Right lobe of liver (tissue), 4 donors: ENCODE data around the gene CTNNBIP1.

Experiments used
- POLR2A ChIP-seq: fragments of 450-650 bp; IDR thresholded peaks from one replicate; pipeline ENCODE4 v1.6.1; 2017; ENCODE audit warnings: antibody characterized with exemption, mild to moderate bottlenecking
- TF ChIP-seq, protein P1 (sequence below), 4 donors: fragments of 200-600 bp in 3 of 4; fragments of 450-650 bp in 1 of 4; IDR thresholded peaks; one replicate each; pipeline versions ENCODE4 v1.5.1 to v1.8.0; 2016 to 2022; ENCODE audit warnings: antibody characterized with exemption in 4 of 4, mild to moderate bottlenecking in 2 of 4
- donor health status: DM: no; HTN: no; CAD: no.
- donor health status: DM: no; HTN: no; CAD: no.
- donor health status: DM: no; HTN: yes; CAD: no.

DNA sequence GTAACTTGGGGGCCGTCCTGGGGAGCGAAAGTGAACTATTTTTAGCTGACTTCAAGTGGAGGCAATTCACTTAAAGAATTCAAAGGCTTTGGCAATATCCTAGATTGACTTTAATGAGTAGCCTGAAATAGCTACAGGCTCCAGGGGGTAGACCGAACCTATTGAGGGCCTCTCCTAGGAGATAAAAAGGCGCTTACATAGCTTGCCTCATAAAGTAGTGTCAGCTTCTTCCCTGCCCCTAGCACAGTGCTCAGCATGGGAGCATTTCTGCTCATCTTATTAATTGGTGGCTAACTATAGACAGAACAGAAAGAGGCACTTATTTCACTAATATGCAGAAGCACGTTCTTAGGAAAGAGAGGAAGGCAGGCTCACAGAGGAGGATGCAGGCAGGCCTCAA, 12.3 kb upstream of the CTNNBIP1 start:
- TF ChIP-seq POLR2A, result no peak
- TF ChIP-seq, protein P1, sequence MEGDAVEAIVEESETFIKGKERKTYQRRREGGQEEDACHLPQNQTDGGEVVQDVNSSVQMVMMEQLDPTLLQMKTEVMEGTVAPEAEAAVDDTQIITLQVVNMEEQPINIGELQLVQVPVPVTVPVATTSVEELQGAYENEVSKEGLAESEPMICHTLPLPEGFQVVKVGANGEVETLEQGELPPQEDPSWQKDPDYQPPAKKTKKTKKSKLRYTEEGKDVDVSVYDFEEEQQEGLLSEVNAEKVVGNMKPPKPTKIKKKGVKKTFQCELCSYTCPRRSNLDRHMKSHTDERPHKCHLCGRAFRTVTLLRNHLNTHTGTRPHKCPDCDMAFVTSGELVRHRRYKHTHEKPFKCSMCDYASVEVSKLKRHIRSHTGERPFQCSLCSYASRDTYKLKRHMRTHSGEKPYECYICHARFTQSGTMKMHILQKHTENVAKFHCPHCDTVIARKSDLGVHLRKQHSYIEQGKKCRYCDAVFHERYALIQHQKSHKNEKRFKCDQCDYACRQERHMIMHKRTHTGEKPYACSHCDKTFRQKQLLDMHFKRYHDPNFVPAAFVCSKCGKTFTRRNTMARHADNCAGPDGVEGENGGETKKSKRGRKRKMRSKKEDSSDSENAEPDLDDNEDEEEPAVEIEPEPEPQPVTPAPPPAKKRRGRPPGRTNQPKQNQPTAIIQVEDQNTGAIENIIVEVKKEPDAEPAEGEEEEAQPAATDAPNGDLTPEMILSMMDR (IDR thresholded peaks at IDR 0.05), result no peak
